Measurements from ENCODE around the gene CDKN2AIP. TPM values are rescaled to one million over a fixed set of nuclear protein-coding genes. Genes with fewer than 3 reads are reported as not detected.

Gene CDKN2AIP
- total and polyA plus RNA-seq, 7 donors = 12.9 to 35.0 (median 17.7) TPM

GRCh38 chr4:183438458-183439113, 5.8 kb upstream of the CDKN2AIP start:
- Histone ChIP-seq H3K27me3 (no peaks in the 10 kb centered on the region), H3K4me1 (peaks cover 0 to 9% (median 5%) of the 10 kb centered on the region in 4 donors), H3K4me3 (no peak overlapping the region), H3K36me3 (no peaks in the 10 kb centered on the region), H3K27ac (no peak overlapping the region), H3K9me3 (no peaks in the 10 kb centered on the region)
- intact Hi-C loops (cut with DNase I) = no loop called here
- TF ChIP-seq POLR2A (IDR thresholded peaks at IDR 0.05) (peak in 1 of 2 donors; percentile 24), POLR2AphosphoS5 (IDR thresholded peaks at IDR 0.05) (no peak)
- DNase-seq = no peak
- WGBS, 2 donors = 14 to 62% methylated on average over 7 of the region's 7 CpGs

GRCh38 chr4:183441276-183441675, 3.2 kb upstream of the CDKN2AIP start:
- peaks cover 0 to 21% (median 14%) of the 10 kb centered on the region in 4 donors for H3K4me1 ChIP-seq
- H3K4me3 ChIP-seq = no peak overlapping the region
- WGBS, 2 donors = 20 to 62% methylated on average over 1 of the region's 1 CpG
- H3K27ac ChIP-seq = no peak overlapping the region
- no peaks in the 10 kb centered on the region for H3K9me3 ChIP-seq
- no peaks in the 10 kb centered on the region for H3K27me3 ChIP-seq
- H3K36me3 ChIP-seq = peaks cover under 1 to 7% (median 5%) of the 10 kb centered on the region in 4 donors
- intact Hi-C loops (cut with DNase I) = no loop called here
- no peak for DNase-seq
- no peak for TF ChIP-seq POLR2AphosphoS5 (IDR thresholded peaks at IDR 0.05)
- TF ChIP-seq POLR2A (IDR thresholded peaks at IDR 0.05) = no peak
- TF ChIP-seq CTCF (IDR thresholded peaks at IDR 0.05) = no peak
- TF ChIP-seq EP300 (IDR thresholded peaks at IDR 0.05) = no peak

GRCh38 chr4:183443655-183444213, 702 bp upstream of the CDKN2AIP start:
- peak overlapping the region; percentile 85 to 95 (median 93) for H3K4me3 ChIP-seq
- H3K4me1 ChIP-seq = peaks cover 0 to 45% (median 33%) of the 10 kb centered on the region in 4 donors
- H3K27me3 ChIP-seq = no peaks in the 10 kb centered on the region
- TF ChIP-seq CTCF (IDR thresholded peaks at IDR 0.05) (peak in 3 of 4 experiments; percentile 8 to 25 (median 10)), EP300 (IDR thresholded peaks at IDR 0.05) (no peak)
- H3K9me3 ChIP-seq = no peaks in the 10 kb centered on the region
- H3K36me3 ChIP-seq = peaks cover 8 to 32% (median 17%) of the 10 kb centered on the region in 4 donors
- 0 to 1% methylated on average over 30 of the region's 30 CpGs for WGBS, 2 donors
- intact Hi-C loops (cut with DNase I) = loop anchor here (1.0 to 2.0 kb wide), 2 partner anchors 63 to 215 kb away; partner anchors contain the start of genes RWDD4 and TRAPPC11
- H3K27ac ChIP-seq = peak overlapping the region; percentile 97 to 99 (median 98)
- peak; percentile 81 for DNase-seq

- peaks cover 14 to 45% (median 20%) of the 10 kb centered on the region in 4 donors for H3K36me3 ChIP-seq
- no peak for TF ChIP-seq CTCF (IDR thresholded peaks at IDR 0.05)
- TF ChIP-seq POLR2AphosphoS5 (IDR thresholded peaks at IDR 0.05) = no peak
- no peak for TF ChIP-seq EP300 (IDR thresholded peaks at IDR 0.05)
- no peak for TF ChIP-seq POLR2A (IDR thresholded peaks at IDR 0.05)
- peaks cover 0 to 52% (median 37%) of the 10 kb centered on the region in 4 donors for H3K4me1 ChIP-seq
- no peaks in the 10 kb centered on the region for H3K9me3 ChIP-seq
- intact Hi-C loops (cut with DNase I) = loop anchor here (2.0 kb wide), 1 partner anchor 214 kb away; the partner anchor contains the start of genes RWDD4 and TRAPPC11
- whole genome bisulfite sequencing, 2 donors = 0% methylated on average over 26 of the region's 26 CpGs
- no peaks in the 10 kb centered on the region for H3K27me3 ChIP-seq
- peak overlapping the region; percentile 85 to 95 (median 93) for H3K4me3 ChIP-seq
- peak; percentile 74 for DNase-seq
- peak overlapping the region; percentile 97 to 99 (median 98) for H3K27ac ChIP-seq
Observed at GRCh38 chr4:183445097-183445428, 627 bp downstream of the CDKN2AIP start.

GRCh38 chr4:183447646-183448045, 3.2 kb downstream of the CDKN2AIP start:
- no peak for TF ChIP-seq POLR2AphosphoS5 (IDR thresholded peaks at IDR 0.05)
- no peak for TF ChIP-seq EP300 (IDR thresholded peaks at IDR 0.05)
- TF ChIP-seq POLR2A (IDR thresholded peaks at IDR 0.05) = no peak
- TF ChIP-seq CTCF (IDR thresholded peaks at IDR 0.05) = no peak
- no peak overlapping the region for H3K4me3 ChIP-seq
- intact Hi-C loops (cut with DNase I) = no loop called here
- H3K36me3 ChIP-seq = peaks cover 14 to 67% (median 20%) of the 10 kb centered on the region in 4 donors
- no peaks in the 10 kb centered on the region for H3K27me3 ChIP-seq
- H3K27ac ChIP-seq = no peak overlapping the region
- peaks cover 0 to 52% (median 37%) of the 10 kb centered on the region in 4 donors for H3K4me1 ChIP-seq
- 79 to 90% methylated on average over 5 of the region's 5 CpGs for WGBS, 2 donors
- no peak for DNase-seq
- no peaks in the 10 kb centered on the region for H3K9me3 ChIP-seq
